WTC11 (cell line): ENCODE measurements around the gene PBRM1. TPM values are rescaled to one million over a fixed set of nuclear protein-coding genes. Genes with fewer than 3 reads are reported as not detected.

Experiments
- ATAC-seq: fragments of 200-7000 bp; cut with Tn5 transposase; 2 replicates; pipeline ENCODE4 v1.10.0; 2021; ENCODE audit warnings: mild to moderate bottlenecking, moderate library complexity
- CTCF ChIA-PET: fragments of 300-600 bp; sonication (Branson Sonifier 250); formaldehyde crosslinking; loops from one replicate; lab custom pipeline; 2021; ENCODE audit warnings: antibody characterized with exemption; lab: Charles Lee
- POLR2A ChIA-PET: fragments of 350-600 bp; sonication (Branson Sonifier 250); formaldehyde crosslinking; loops from one replicate; lab custom pipeline; 2021; ENCODE audit warnings: antibody characterized with exemption; lab: Charles Lee
- DNase-seq: peaks from one replicate; pipeline ENCODE4 v3.0.0; 2021; ENCODE audit warnings: low spot score
- H3K27ac Mint-ChIP-seq: 2 replicates; pipeline ENCODE4 v1.8.0; 2021; ENCODE audit warnings: mixed read lengths
- H3K27me3 Mint-ChIP-seq: 2 replicates; pipeline ENCODE4 v1.8.0; 2021; ENCODE audit warnings: low read depth, mild to moderate bottlenecking, moderate library complexity, mixed read lengths
- H3K36me3 Mint-ChIP-seq: 2 replicates; pipeline ENCODE4 v1.8.0; 2021; ENCODE audit warnings: mixed read lengths
- H3K4me1 Mint-ChIP-seq: 2 replicates; pipeline ENCODE4 v1.8.0; 2022; ENCODE audit warnings: mixed read lengths
- H3K4me3 Mint-ChIP-seq: 2 replicates; pipeline ENCODE4 v1.8.0; 2021; ENCODE audit warnings: mild to moderate bottlenecking, moderate library complexity, mixed read lengths
- H3K9me3 Mint-ChIP-seq: 2 replicates; pipeline ENCODE4 v1.8.0; 2021; ENCODE audit warnings: mixed read lengths
- ATF2 ChIP-seq: sonication (generic); formaldehyde crosslinking; IDR thresholded peaks from 2 replicates; pipeline ENCODE4 v1.8.1; 2022; ENCODE audit warnings: low read depth, missing genetic modification reagents, borderline replicate concordance
- ATF3 ChIP-seq: sonication (generic); formaldehyde crosslinking; conservative IDR thresholded peaks from 2 replicates; pipeline ENCODE4 v1.8.1; 2022; ENCODE audit warnings: mild to moderate bottlenecking, missing genetic modification reagents
- ATF6 ChIP-seq: sonication (generic); formaldehyde crosslinking; IDR thresholded peaks from 2 replicates; pipeline ENCODE4 v1.8.1; 2023; ENCODE audit warnings: mild to moderate bottlenecking, missing genetic modification reagents
- CDX4 ChIP-seq: fragments of 250-450 bp; sonication (Bioruptor Pico); IDR thresholded peaks from 2 replicates; pipeline ENCODE4 v1.9.0; 2021; ENCODE audit warnings: moderate library complexity, mild to moderate bottlenecking, inconsistent platforms, borderline replicate concordance
- CREM ChIP-seq: sonication (generic); formaldehyde crosslinking; IDR thresholded peaks from 2 replicates; pipeline ENCODE4 v1.8.1; 2022; ENCODE audit warnings: mild to moderate bottlenecking, missing genetic modification reagents, moderate library complexity
- EMX1 ChIP-seq: fragments of 250-450 bp; sonication (Bioruptor Pico); IDR thresholded peaks from 2 replicates; pipeline ENCODE4 v1.8.0; 2021; ENCODE audit warnings: mild to moderate bottlenecking
- HMGXB4 ChIP-seq: sonication (generic); formaldehyde crosslinking; IDR thresholded peaks from 2 replicates; pipeline ENCODE4 v1.8.1; 2023; ENCODE audit warnings: mild to moderate bottlenecking, moderate library complexity, missing genetic modification reagents
- IRF2 ChIP-seq: sonication (generic); formaldehyde crosslinking; IDR thresholded peaks from 2 replicates; pipeline ENCODE4 v1.8.0; 2022; ENCODE audit warnings: low read depth, missing genetic modification reagents, borderline replicate concordance
- KAT7 ChIP-seq: sonication (generic); formaldehyde crosslinking; IDR thresholded peaks from 2 replicates; pipeline ENCODE4 v1.8.1; 2023; ENCODE audit warnings: missing genetic modification reagents, mild to moderate bottlenecking, borderline replicate concordance
- SOX15 ChIP-seq: fragments of 250-450 bp; sonication (Bioruptor Pico); IDR thresholded peaks from 2 replicates; pipeline ENCODE4 v1.9.0; 2021; ENCODE audit warnings: mild to moderate bottlenecking
- ZNF263 ChIP-seq: sonication (generic); formaldehyde crosslinking; IDR thresholded peaks from 2 replicates; pipeline ENCODE4 v1.8.1; 2022; ENCODE audit warnings: low read depth, mild to moderate bottlenecking, moderate library complexity, missing genetic modification reagents
- ZNF317 ChIP-seq: sonication (generic); formaldehyde crosslinking; IDR thresholded peaks from 2 replicates; pipeline ENCODE4 v1.8.1; 2023; ENCODE audit warnings: low read depth, mild to moderate bottlenecking, moderate library complexity, missing genetic modification reagents, borderline replicate concordance
- total RNA-seq: library from RNA; stranded (reverse); gene quantifications from 3 replicates; pipeline ENCODE4 v1.2.3, GENCODE V29; 2021
- TF ChIP-seq, protein P1 (sequence below): fragments of 250-450 bp; sonication (Bioruptor Pico); conservative IDR thresholded peaks from 2 replicates; pipeline ENCODE4 v1.9.0; 2021; ENCODE audit warnings: mild to moderate bottlenecking
- TF ChIP-seq, protein P2 (sequence below): sonication (generic); formaldehyde crosslinking; IDR thresholded peaks from 2 replicates; pipeline ENCODE4 v1.8.1; 2023; ENCODE audit warnings: mild to moderate bottlenecking, missing genetic modification reagents
- TF ChIP-seq, protein P3 (sequence below): sonication (generic); formaldehyde crosslinking; IDR thresholded peaks from 2 replicates; pipeline ENCODE4 v1.8.1; 2023; ENCODE audit warnings: mild to moderate bottlenecking, missing genetic modification reagents, borderline replicate concordance
- TF ChIP-seq, protein P4 (sequence below): fragments of 250-450 bp; sonication (Bioruptor Pico); IDR thresholded peaks from 2 replicates; pipeline ENCODE4 v1.9.0; 2021; ENCODE audit warnings: mild to moderate bottlenecking, borderline replicate concordance

PBRM1 gene
- total RNA-seq, 1 experiment from 2014 or later = 48.8 TPM

DNA sequence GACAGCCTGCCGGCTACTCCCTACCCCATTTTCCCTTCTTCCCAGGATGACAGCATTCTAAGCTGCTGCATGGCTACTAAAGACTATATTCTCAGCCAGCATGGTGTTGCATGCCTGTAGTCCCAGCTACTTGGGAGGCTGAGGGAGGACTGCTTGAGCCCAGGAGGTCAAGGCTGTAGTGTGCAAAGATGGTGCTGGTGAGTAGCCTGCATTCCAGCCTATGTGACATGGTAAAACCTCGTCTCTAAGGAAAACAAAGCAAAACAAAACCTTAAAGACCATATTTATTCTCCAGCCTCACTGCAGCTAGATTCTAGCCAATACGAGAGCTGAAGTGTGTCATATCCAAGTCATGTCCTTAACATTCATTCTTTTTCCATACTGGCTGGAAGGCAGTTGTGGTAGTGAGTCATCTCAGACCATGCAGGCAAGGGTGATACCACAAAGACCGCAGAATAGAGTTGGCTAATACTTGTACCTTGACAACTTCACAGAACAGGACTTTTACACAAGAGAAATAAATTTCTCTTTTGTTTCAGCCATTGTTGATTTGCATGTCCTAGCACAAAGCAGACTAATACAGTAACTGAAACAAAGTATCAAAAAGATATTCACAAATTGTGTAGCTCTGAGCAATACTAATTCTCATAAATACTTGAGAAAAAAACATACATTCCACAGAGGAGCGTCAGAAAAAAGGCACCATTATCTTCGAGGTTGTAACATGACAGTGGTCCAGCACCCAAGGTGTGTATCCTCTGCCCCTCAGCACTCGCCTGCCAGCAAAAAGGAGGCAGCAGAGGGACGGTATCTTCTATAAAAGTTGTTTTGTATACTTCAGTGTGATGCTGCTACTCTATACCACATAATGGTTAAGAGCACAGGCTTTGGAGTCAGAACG lies 14.8 kb downstream of the PBRM1 start:
- CTCF ChIA-PET = no interaction called here
- H3K27me3 Mint-ChIP-seq = no peaks in the 10 kb centered on the region
- ATAC-seq (no peak), DNase-seq (no peak)
- H3K4me1 Mint-ChIP-seq = no peaks in the 10 kb centered on the region
- POLR2A ChIA-PET = no interaction called here
- no peak overlapping the region for H3K4me3 Mint-ChIP-seq
- no peaks in the 10 kb centered on the region for H3K9me3 Mint-ChIP-seq
- TF ChIP-seq, protein P1, sequence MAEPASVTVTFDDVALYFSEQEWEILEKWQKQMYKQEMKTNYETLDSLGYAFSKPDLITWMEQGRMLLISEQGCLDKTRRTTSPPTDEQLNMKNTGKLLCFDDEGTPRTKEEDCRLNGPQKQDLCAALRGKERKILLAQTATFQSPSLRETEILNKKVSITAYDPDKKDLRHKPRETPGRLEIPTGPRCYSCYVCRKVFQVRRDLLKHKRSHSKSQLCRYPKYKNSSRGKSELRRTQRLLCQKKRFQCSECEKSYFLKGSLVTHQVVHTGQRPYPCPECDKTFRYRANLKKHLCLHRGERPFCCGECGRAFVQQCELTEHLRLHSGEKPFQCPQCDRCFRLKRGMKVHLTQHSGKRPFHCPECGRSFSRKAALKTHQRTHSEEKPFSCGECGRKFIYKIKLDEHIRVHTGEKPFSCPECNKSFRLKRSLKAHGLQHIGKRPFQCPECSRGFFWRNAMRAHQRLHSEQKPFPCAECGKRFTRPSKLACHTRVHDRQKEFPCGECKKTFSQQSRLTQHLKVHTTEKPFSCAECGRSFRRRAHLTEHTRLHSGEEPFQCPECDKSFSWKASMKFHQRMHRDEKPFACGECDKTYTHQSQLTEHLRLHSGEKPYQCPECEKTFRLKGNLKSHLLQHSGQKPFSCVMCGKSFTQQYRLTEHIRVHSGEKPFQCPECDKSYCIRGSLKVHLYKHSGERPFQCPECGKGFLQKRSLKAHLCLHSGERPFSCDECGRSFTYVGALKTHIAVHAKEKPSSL (CRISPR knock-in tag) = no peak
- TF ChIP-seq ATF2 (CRISPR knock-in tag) (no peak), IRF2 (CRISPR knock-in tag) (no peak), EMX1 (CRISPR knock-in tag) (no peak), ZNF263 (no peak), CDX4 (CRISPR knock-in tag) (no peak), SOX15 (CRISPR knock-in tag) (no peak), CREM (CRISPR knock-in tag) (no peak), KAT7 (CRISPR knock-in tag) (no peak), ATF3 (CRISPR knock-in tag) (no peak), HMGXB4 (CRISPR knock-in tag) (no peak), ZNF317 (no peak), ATF6 (no peak)
- TF ChIP-seq, protein P2, sequence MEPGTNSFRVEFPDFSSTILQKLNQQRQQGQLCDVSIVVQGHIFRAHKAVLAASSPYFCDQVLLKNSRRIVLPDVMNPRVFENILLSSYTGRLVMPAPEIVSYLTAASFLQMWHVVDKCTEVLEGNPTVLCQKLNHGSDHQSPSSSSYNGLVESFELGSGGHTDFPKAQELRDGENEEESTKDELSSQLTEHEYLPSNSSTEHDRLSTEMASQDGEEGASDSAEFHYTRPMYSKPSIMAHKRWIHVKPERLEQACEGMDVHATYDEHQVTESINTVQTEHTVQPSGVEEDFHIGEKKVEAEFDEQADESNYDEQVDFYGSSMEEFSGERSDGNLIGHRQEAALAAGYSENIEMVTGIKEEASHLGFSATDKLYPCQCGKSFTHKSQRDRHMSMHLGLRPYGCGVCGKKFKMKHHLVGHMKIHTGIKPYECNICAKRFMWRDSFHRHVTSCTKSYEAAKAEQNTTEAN (CRISPR knock-in tag) = no peak
- TF ChIP-seq, protein P3, sequence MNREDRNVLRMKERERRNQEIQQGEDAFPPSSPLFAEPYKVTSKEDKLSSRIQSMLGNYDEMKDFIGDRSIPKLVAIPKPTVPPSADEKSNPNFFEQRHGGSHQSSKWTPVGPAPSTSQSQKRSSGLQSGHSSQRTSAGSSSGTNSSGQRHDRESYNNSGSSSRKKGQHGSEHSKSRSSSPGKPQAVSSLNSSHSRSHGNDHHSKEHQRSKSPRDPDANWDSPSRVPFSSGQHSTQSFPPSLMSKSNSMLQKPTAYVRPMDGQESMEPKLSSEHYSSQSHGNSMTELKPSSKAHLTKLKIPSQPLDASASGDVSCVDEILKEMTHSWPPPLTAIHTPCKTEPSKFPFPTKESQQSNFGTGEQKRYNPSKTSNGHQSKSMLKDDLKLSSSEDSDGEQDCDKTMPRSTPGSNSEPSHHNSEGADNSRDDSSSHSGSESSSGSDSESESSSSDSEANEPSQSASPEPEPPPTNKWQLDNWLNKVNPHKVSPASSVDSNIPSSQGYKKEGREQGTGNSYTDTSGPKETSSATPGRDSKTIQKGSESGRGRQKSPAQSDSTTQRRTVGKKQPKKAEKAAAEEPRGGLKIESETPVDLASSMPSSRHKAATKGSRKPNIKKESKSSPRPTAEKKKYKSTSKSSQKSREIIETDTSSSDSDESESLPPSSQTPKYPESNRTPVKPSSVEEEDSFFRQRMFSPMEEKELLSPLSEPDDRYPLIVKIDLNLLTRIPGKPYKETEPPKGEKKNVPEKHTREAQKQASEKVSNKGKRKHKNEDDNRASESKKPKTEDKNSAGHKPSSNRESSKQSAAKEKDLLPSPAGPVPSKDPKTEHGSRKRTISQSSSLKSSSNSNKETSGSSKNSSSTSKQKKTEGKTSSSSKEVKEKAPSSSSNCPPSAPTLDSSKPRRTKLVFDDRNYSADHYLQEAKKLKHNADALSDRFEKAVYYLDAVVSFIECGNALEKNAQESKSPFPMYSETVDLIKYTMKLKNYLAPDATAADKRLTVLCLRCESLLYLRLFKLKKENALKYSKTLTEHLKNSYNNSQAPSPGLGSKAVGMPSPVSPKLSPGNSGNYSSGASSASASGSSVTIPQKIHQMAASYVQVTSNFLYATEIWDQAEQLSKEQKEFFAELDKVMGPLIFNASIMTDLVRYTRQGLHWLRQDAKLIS = no peak
- TF ChIP-seq, protein P4, sequence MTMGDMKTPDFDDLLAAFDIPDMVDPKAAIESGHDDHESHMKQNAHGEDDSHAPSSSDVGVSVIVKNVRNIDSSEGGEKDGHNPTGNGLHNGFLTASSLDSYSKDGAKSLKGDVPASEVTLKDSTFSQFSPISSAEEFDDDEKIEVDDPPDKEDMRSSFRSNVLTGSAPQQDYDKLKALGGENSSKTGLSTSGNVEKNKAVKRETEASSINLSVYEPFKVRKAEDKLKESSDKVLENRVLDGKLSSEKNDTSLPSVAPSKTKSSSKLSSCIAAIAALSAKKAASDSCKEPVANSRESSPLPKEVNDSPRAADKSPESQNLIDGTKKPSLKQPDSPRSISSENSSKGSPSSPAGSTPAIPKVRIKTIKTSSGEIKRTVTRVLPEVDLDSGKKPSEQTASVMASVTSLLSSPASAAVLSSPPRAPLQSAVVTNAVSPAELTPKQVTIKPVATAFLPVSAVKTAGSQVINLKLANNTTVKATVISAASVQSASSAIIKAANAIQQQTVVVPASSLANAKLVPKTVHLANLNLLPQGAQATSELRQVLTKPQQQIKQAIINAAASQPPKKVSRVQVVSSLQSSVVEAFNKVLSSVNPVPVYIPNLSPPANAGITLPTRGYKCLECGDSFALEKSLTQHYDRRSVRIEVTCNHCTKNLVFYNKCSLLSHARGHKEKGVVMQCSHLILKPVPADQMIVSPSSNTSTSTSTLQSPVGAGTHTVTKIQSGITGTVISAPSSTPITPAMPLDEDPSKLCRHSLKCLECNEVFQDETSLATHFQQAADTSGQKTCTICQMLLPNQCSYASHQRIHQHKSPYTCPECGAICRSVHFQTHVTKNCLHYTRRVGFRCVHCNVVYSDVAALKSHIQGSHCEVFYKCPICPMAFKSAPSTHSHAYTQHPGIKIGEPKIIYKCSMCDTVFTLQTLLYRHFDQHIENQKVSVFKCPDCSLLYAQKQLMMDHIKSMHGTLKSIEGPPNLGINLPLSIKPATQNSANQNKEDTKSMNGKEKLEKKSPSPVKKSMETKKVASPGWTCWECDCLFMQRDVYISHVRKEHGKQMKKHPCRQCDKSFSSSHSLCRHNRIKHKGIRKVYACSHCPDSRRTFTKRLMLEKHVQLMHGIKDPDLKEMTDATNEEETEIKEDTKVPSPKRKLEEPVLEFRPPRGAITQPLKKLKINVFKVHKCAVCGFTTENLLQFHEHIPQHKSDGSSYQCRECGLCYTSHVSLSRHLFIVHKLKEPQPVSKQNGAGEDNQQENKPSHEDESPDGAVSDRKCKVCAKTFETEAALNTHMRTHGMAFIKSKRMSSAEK (CRISPR knock-in tag) = no peak
- H3K27ac Mint-ChIP-seq = no peak overlapping the region
- H3K36me3 Mint-ChIP-seq = peaks cover 12% of the 10 kb centered on the region; the same call in 1 of the 2 replicates
